Upper lobe of right lung (tissue), 1 donor: ENCODE measurements around the gene LPCAT1. TPM values are rescaled to one million over a fixed set of nuclear protein-coding genes. Genes with fewer than 3 reads are reported as not detected.
A peak's percentile ranks its signal among the peaks of the same experiment; 100 is the strongest.

Experiments
- ATAC-seq: fragments of 200-7000 bp; cut with Tn5 transposase; one replicate; pipeline ENCODE4 v1.9.1; 2020; ENCODE audit warnings: mild to moderate bottlenecking, moderate library complexity
- DNase-seq: peaks from one replicate; pipeline ENCODE4 v3.0.0-alpha.2; 2020
- H3K27ac ChIP-seq: fragments of 200-600 bp; one replicate; pipeline ENCODE4 v1.8.0; 2022
- H3K27me3 ChIP-seq: fragments of 200-600 bp; one replicate; pipeline ENCODE4 v1.8.0; 2022; ENCODE audit warnings: mild to moderate bottlenecking
- H3K36me3 ChIP-seq: fragments of 200-600 bp; one replicate; pipeline ENCODE4 v1.8.0; 2022
- H3K4me1 ChIP-seq: fragments of 200-600 bp; one replicate; pipeline ENCODE4 v1.8.0; 2022
- H3K4me3 ChIP-seq: fragments of 200-600 bp; one replicate; pipeline ENCODE4 v1.8.0; 2022; ENCODE audit warnings: mild to moderate bottlenecking
- H3K9me3 ChIP-seq: fragments of 200-600 bp; one replicate; pipeline ENCODE4 v1.8.0; 2022
- CTCF ChIP-seq: fragments of 200-600 bp; IDR thresholded peaks from one replicate; pipeline ENCODE4 v1.8.0; 2022; ENCODE audit warnings: antibody characterized with exemption
- intact Hi-C: fragments of 100-400 bp; cut with DNase I; formaldehyde crosslinking; loops from one replicate; pipeline ENCODE4 v1.11.0; 2022
- total RNA-seq: library from RNA; stranded (reverse); fragmentation: NEBNext Ultra II Directional; extraction: Animal tissue kit (Norgen Biotek cat#: 25700); gene quantifications from one replicate; pipeline ENCODE4 v1.2.1, GENCODE V29; 2021
- donor health status: DM: no; HTN: yes; CAD: no; lungs with severe emphysema.

LPCAT1 gene
- total RNA-seq, 1 donor from 2014 or later, result 690 TPM

GRCh38 chr5:1468629-1469527, 54.9 kb downstream of the LPCAT1 start:
- TF ChIP-seq CTCF, result no peak
- DNase-seq, result peak; percentile 61
- intact Hi-C loops, result no loop called here
- Histone ChIP-seq H3K4me1 (no peaks in the 10 kb centered on the region), H3K36me3 (peaks cover 70% of the 10 kb centered on the region), H3K27me3 (no peaks in the 10 kb centered on the region), H3K4me3 (no peak overlapping the region), H3K27ac (no peak overlapping the region), H3K9me3 (no peaks in the 10 kb centered on the region)
- ATAC-seq, result no peak

GRCh38 chr5:1468247-1468612, 55.5 kb downstream of the LPCAT1 start:
- TF ChIP-seq CTCF, result peak; percentile 44
- ATAC-seq, result no peak
- Histone ChIP-seq H3K36me3 (peaks cover 70% of the 10 kb centered on the region), H3K9me3 (no peaks in the 10 kb centered on the region), H3K27me3 (no peaks in the 10 kb centered on the region), H3K4me1 (no peaks in the 10 kb centered on the region), H3K27ac (no peak overlapping the region), H3K4me3 (no peak overlapping the region)
- DNase-seq, result no peak
- intact Hi-C loops, result no loop called here

- H3K27ac ChIP-seq, result no peak overlapping the region
- intact Hi-C loops, result no loop called here
- peak; percentile 64 for DNase-seq
- H3K36me3 ChIP-seq, result peaks cover 70% of the 10 kb centered on the region
- no peak for ATAC-seq
- TF ChIP-seq CTCF, result no peak
- no peaks in the 10 kb centered on the region for H3K4me1 ChIP-seq
- no peaks in the 10 kb centered on the region for H3K27me3 ChIP-seq
- H3K9me3 ChIP-seq, result no peaks in the 10 kb centered on the region
- H3K4me3 ChIP-seq, result no peak overlapping the region
Observed at GRCh38 chr5:1467341-1468246, 56.2 kb downstream of the LPCAT1 start.

GRCh38 chr5:1466631-1467265, 57.0 kb downstream of the LPCAT1 start:
- H3K36me3 ChIP-seq, result peaks cover 77% of the 10 kb centered on the region
- intact Hi-C loops, result no loop called here

More at GRCh38 chr5:1466631-1467265, 57.0 kb downstream of the LPCAT1 start:
- Histone ChIP-seq H3K27me3 (no peaks in the 10 kb centered on the region), H3K4me1 (no peaks in the 10 kb centered on the region), H3K4me3 (no peak overlapping the region), H3K9me3 (no peaks in the 10 kb centered on the region), H3K27ac (no peak overlapping the region)
- DNase-seq (peak; percentile 65), ATAC-seq (no peak)
- no peak for TF ChIP-seq CTCF
